ENCODE data around the gene S100P.
A peak's percentile ranks its signal among the peaks of the same experiment; 100 is the strongest.

S100P gene

GRCh38 chr4:6728320-6729029, 34.8 kb downstream of the S100P start:
- Histone ChIP-seq H3K27me3 (ENCODE audit: control insufficient read depth in 5 of 5, insufficient read depth in 4 of 5, low read length in 5 of 5) (peaks cover 0 to 3% (median 0%) of the 10 kb centered on the region in 5 donors), H3K27ac (ENCODE audit: low read depth, low read length) (no peak overlapping the region), H3K36me3 (ENCODE audit: control insufficient read depth in 5 of 5, insufficient read depth in 5 of 5, low read length in 5 of 5) (no peaks in the 10 kb centered on the region), H3K9ac (ENCODE audit: low read length in 5 of 5) (no peak overlapping the region), H3K9me3 (ENCODE audit: control insufficient read depth in 5 of 5, low read length in 5 of 5) (no peaks in the 10 kb centered on the region), H3K4me3 (ENCODE audit: low read depth in 1 of 5, low read length in 5 of 5) (no peak overlapping the region), H3K4me1 (ENCODE audit: control insufficient read depth in 5 of 5, insufficient read depth in 5 of 5, low read length in 5 of 5) (peaks cover 2 to 30% (median 21%) of the 10 kb centered on the region in 5 donors)

- H3K27me3 ChIP-seq (ENCODE audit: control insufficient read depth in 5 of 5, insufficient read depth in 4 of 5, low read length in 5 of 5), result peaks cover 0 to 3% (median 0%) of the 10 kb centered on the region in 5 donors
- peak overlapping the region in 3 of 5 donors; percentile 48 to 54 (median 50) for H3K9ac ChIP-seq (ENCODE audit: low read length in 5 of 5)
- peak overlapping the region in 3 of 5 donors; percentile 8 to 40 (median 12) for H3K4me3 ChIP-seq (ENCODE audit: low read depth in 1 of 5, low read length in 5 of 5)
- no peaks in the 10 kb centered on the region for H3K36me3 ChIP-seq (ENCODE audit: control insufficient read depth in 5 of 5, insufficient read depth in 5 of 5, low read length in 5 of 5)
- peaks cover 2 to 30% (median 21%) of the 10 kb centered on the region in 5 donors for H3K4me1 ChIP-seq (ENCODE audit: control insufficient read depth in 5 of 5, insufficient read depth in 5 of 5, low read length in 5 of 5)
- H3K9me3 ChIP-seq (ENCODE audit: control insufficient read depth in 5 of 5, low read length in 5 of 5), result no peaks in the 10 kb centered on the region
- peak overlapping the region; percentile 70 for H3K27ac ChIP-seq (ENCODE audit: low read depth, low read length)
Measured at GRCh38 chr4:6730603-6731317, 37.1 kb downstream of the S100P start.

GRCh38 chr4:6731318-6731675, 37.6 kb downstream of the S100P start:
- no peak overlapping the region for H3K4me3 ChIP-seq (ENCODE audit: low read depth in 1 of 5, low read length in 5 of 5)
- H3K4me1 ChIP-seq (ENCODE audit: control insufficient read depth in 5 of 5, insufficient read depth in 5 of 5, low read length in 5 of 5), result peaks cover 2 to 30% (median 21%) of the 10 kb centered on the region in 5 donors
- peak overlapping the region; percentile 70 for H3K27ac ChIP-seq (ENCODE audit: low read depth, low read length)
- no peak overlapping the region for H3K9ac ChIP-seq (ENCODE audit: low read length in 5 of 5)
- no peaks in the 10 kb centered on the region for H3K36me3 ChIP-seq (ENCODE audit: control insufficient read depth in 5 of 5, insufficient read depth in 5 of 5, low read length in 5 of 5)
- peaks cover 0 to 3% (median 0%) of the 10 kb centered on the region in 5 donors for H3K27me3 ChIP-seq (ENCODE audit: control insufficient read depth in 5 of 5, insufficient read depth in 4 of 5, low read length in 5 of 5)
- H3K9me3 ChIP-seq (ENCODE audit: control insufficient read depth in 5 of 5, low read length in 5 of 5), result no peaks in the 10 kb centered on the region

GRCh38 chr4:6731780-6732179, 38.1 kb downstream of the S100P start:
- Histone ChIP-seq H3K9ac (ENCODE audit: low read length in 5 of 5) (no peak overlapping the region), H3K36me3 (ENCODE audit: control insufficient read depth in 5 of 5, insufficient read depth in 5 of 5, low read length in 5 of 5) (no peaks in the 10 kb centered on the region), H3K9me3 (ENCODE audit: control insufficient read depth in 5 of 5, low read length in 5 of 5) (no peaks in the 10 kb centered on the region), H3K4me1 (ENCODE audit: control insufficient read depth in 5 of 5, insufficient read depth in 5 of 5, low read length in 5 of 5) (peaks cover 2 to 27% (median 21%) of the 10 kb centered on the region in 5 donors), H3K27me3 (ENCODE audit: control insufficient read depth in 5 of 5, insufficient read depth in 4 of 5, low read length in 5 of 5) (peaks cover 0 to 3% (median 0%) of the 10 kb centered on the region in 5 donors), H3K27ac (ENCODE audit: low read depth, low read length) (no peak overlapping the region), H3K4me3 (ENCODE audit: low read depth in 1 of 5, low read length in 5 of 5) (no peak overlapping the region)

GRCh38 chr4:6732441-6733357, 39.0 kb downstream of the S100P start:
- H3K27ac ChIP-seq (ENCODE audit: low read depth, low read length), result no peak overlapping the region
- peak overlapping the region in 1 of 5 donors; percentile 4 for H3K4me3 ChIP-seq (ENCODE audit: low read depth in 1 of 5, low read length in 5 of 5)
- H3K9me3 ChIP-seq (ENCODE audit: control insufficient read depth in 5 of 5, low read length in 5 of 5), result no peaks in the 10 kb centered on the region
- no peaks in the 10 kb centered on the region for H3K36me3 ChIP-seq (ENCODE audit: control insufficient read depth in 5 of 5, insufficient read depth in 5 of 5, low read length in 5 of 5)
- peaks cover 0 to 3% (median 0%) of the 10 kb centered on the region in 5 donors for H3K27me3 ChIP-seq (ENCODE audit: control insufficient read depth in 5 of 5, insufficient read depth in 4 of 5, low read length in 5 of 5)
- peaks cover 2 to 21% (median 18%) of the 10 kb centered on the region in 5 donors for H3K4me1 ChIP-seq (ENCODE audit: control insufficient read depth in 5 of 5, insufficient read depth in 5 of 5, low read length in 5 of 5)
- H3K9ac ChIP-seq (ENCODE audit: low read length in 5 of 5), result peak overlapping the region in 2 of 5 donors; percentile 38 to 66

GRCh38 chr4:6733358-6734164, 39.9 kb downstream of the S100P start:
- no peaks in the 10 kb centered on the region for H3K36me3 ChIP-seq (ENCODE audit: control insufficient read depth in 5 of 5, insufficient read depth in 5 of 5, low read length in 5 of 5)
- H3K4me3 ChIP-seq (ENCODE audit: low read depth in 1 of 5, low read length in 5 of 5), result no peak overlapping the region
- no peak overlapping the region for H3K27ac ChIP-seq (ENCODE audit: low read depth, low read length)
- H3K9ac ChIP-seq (ENCODE audit: low read length in 5 of 5), result no peak overlapping the region
- peaks cover 2 to 21% (median 18%) of the 10 kb centered on the region in 5 donors for H3K4me1 ChIP-seq (ENCODE audit: control insufficient read depth in 5 of 5, insufficient read depth in 5 of 5, low read length in 5 of 5)
- H3K27me3 ChIP-seq (ENCODE audit: control insufficient read depth in 5 of 5, insufficient read depth in 4 of 5, low read length in 5 of 5), result peaks cover 0 to 3% (median 0%) of the 10 kb centered on the region in 5 donors
- no peaks in the 10 kb centered on the region for H3K9me3 ChIP-seq (ENCODE audit: control insufficient read depth in 5 of 5, low read length in 5 of 5)

GRCh38 chr4:6734165-6734786, 40.6 kb downstream of the S100P start:
- no peak overlapping the region for H3K4me3 ChIP-seq (ENCODE audit: low read depth in 1 of 5, low read length in 5 of 5)
- no peaks in the 10 kb centered on the region for H3K27me3 ChIP-seq (ENCODE audit: control insufficient read depth in 5 of 5, insufficient read depth in 4 of 5, low read length in 5 of 5)
- H3K9ac ChIP-seq (ENCODE audit: low read length in 5 of 5), result no peak overlapping the region
- no peaks in the 10 kb centered on the region for H3K9me3 ChIP-seq (ENCODE audit: control insufficient read depth in 5 of 5, low read length in 5 of 5)
- no peaks in the 10 kb centered on the region for H3K36me3 ChIP-seq (ENCODE audit: control insufficient read depth in 5 of 5, insufficient read depth in 5 of 5, low read length in 5 of 5)
- H3K4me1 ChIP-seq (ENCODE audit: control insufficient read depth in 5 of 5, insufficient read depth in 5 of 5, low read length in 5 of 5), result peaks cover 2 to 21% (median 18%) of the 10 kb centered on the region in 5 donors
- H3K27ac ChIP-seq (ENCODE audit: low read depth, low read length), result no peak overlapping the region

GRCh38 chr4:6739920-6740319, 46.2 kb downstream of the S100P start:
- H3K36me3 ChIP-seq (ENCODE audit: control insufficient read depth in 5 of 5, insufficient read depth in 5 of 5, low read length in 5 of 5), result no peaks in the 10 kb centered on the region
- H3K9me3 ChIP-seq (ENCODE audit: control insufficient read depth in 5 of 5, low read length in 5 of 5), result no peaks in the 10 kb centered on the region
- H3K27me3 ChIP-seq (ENCODE audit: control insufficient read depth in 5 of 5, insufficient read depth in 4 of 5, low read length in 5 of 5), result no peaks in the 10 kb centered on the region
- H3K27ac ChIP-seq (ENCODE audit: low read depth, low read length), result no peak overlapping the region
- no peak overlapping the region for H3K9ac ChIP-seq (ENCODE audit: low read length in 5 of 5)
- no peaks in the 10 kb centered on the region for H3K4me1 ChIP-seq (ENCODE audit: control insufficient read depth in 5 of 5, insufficient read depth in 5 of 5, low read length in 5 of 5)
- no peak overlapping the region for H3K4me3 ChIP-seq (ENCODE audit: low read depth in 1 of 5, low read length in 5 of 5)

- Histone ChIP-seq H3K27ac (ENCODE audit: low read depth, low read length) (no peak overlapping the region), H3K27me3 (ENCODE audit: control insufficient read depth in 5 of 5, insufficient read depth in 4 of 5, low read length in 5 of 5) (no peaks in the 10 kb centered on the region), H3K36me3 (ENCODE audit: control insufficient read depth in 5 of 5, insufficient read depth in 5 of 5, low read length in 5 of 5) (no peaks in the 10 kb centered on the region), H3K9ac (ENCODE audit: low read length in 5 of 5) (no peak overlapping the region), H3K9me3 (ENCODE audit: control insufficient read depth in 5 of 5, low read length in 5 of 5) (no peaks in the 10 kb centered on the region), H3K4me3 (ENCODE audit: low read depth in 1 of 5, low read length in 5 of 5) (no peak overlapping the region), H3K4me1 (ENCODE audit: control insufficient read depth in 5 of 5, insufficient read depth in 5 of 5, low read length in 5 of 5) (no peaks in the 10 kb centered on the region)
Measured at GRCh38 chr4:6740347-6740746, 46.7 kb downstream of the S100P start.
